Nephron (organoid): ENCODE measurements around the gene RABL6.

ENCODE experiments used
- H3K27ac Mint-ChIP-seq, 3 experiments: 2 replicates each; pipeline ENCODE4 v1.8.0; 2020; ENCODE audit warnings: mixed read lengths in 3 of 3, mild to moderate bottlenecking in 2 of 3, moderate library complexity in 1 of 3
- H3K27me3 Mint-ChIP-seq: 2 replicates; pipeline ENCODE4 v1.8.0; 2021; ENCODE audit warnings: low read depth, mild to moderate bottlenecking, moderate library complexity, mixed read lengths
- H3K36me3 Mint-ChIP-seq: 2 replicates; pipeline ENCODE4 v1.8.0; 2020; ENCODE audit warnings: low read depth, mixed read lengths
- H3K4me1 Mint-ChIP-seq: 2 replicates; pipeline ENCODE4 v1.8.0; 2020; ENCODE audit warnings: mixed read lengths
- H3K4me3 Mint-ChIP-seq, 3 experiments: 2 replicates each; pipeline ENCODE4 v1.8.0; 2020; ENCODE audit warnings: mild to moderate bottlenecking in 3 of 3, mixed read lengths in 3 of 3, moderate library complexity in 2 of 3
- H3K9me3 Mint-ChIP-seq: 2 replicates; pipeline ENCODE4 v1.8.0; 2020; ENCODE audit warnings: mixed read lengths
- TF ChIP-seq, protein P1 (sequence below), 3 experiments: fragments of 200-600 bp; sonication (generic); IDR thresholded peaks; one replicate each; pipeline ENCODE4 v1.5.0; 2021; ENCODE audit warnings: antibody characterized with exemption in 3 of 3; ENCODE audit not compliant: unreplicated experiment in 3 of 3

RABL6 gene

DNA sequence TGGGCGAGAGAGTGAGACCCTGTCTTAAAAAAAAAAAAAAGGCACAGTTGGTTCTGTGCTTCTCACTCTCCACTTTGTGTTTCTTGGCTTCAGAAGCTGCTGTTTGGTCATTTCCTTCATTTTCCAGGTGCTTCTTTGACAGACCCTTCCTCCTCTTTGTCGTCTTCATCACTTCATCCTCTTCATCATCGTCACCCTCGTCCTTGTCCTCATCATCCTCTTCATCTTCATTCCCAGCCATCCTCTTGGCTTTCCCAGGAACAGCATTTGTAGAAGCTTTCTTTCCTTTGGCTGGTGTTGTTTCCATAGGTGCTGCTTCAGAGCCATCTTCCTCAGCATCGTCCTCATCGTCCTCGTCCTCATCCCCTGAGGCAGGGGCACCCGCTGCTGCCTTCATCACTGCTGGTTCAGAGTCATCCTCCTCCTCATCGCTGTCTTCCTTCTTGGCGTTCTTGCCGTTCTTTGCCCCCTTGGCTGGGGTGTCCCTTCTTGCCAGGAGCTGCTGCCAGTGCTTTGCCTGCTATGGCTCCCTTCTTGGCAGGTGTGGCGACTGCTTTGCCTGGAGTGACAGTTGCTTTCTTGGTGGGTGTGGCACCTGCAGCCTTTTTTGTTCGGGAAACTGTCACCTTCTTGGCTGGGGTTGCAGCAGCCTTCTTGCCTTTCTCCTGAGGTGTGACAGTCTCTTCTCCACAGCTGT is 7.1 kb downstream of the RABL6 start:
- Mint-ChIP-seq H3K4me3 (peak overlapping the region in 1 of 3 experiments; percentile 7), H3K27me3 (no peaks in the 10 kb centered on the region), H3K36me3 (peaks cover 53% of the 10 kb centered on the region), H3K9me3 (no peaks in the 10 kb centered on the region), H3K27ac (peak overlapping the region in 1 of 3 experiments; percentile 47), H3K4me1 (peaks cover 16% of the 10 kb centered on the region)
- TF ChIP-seq, protein P1, sequence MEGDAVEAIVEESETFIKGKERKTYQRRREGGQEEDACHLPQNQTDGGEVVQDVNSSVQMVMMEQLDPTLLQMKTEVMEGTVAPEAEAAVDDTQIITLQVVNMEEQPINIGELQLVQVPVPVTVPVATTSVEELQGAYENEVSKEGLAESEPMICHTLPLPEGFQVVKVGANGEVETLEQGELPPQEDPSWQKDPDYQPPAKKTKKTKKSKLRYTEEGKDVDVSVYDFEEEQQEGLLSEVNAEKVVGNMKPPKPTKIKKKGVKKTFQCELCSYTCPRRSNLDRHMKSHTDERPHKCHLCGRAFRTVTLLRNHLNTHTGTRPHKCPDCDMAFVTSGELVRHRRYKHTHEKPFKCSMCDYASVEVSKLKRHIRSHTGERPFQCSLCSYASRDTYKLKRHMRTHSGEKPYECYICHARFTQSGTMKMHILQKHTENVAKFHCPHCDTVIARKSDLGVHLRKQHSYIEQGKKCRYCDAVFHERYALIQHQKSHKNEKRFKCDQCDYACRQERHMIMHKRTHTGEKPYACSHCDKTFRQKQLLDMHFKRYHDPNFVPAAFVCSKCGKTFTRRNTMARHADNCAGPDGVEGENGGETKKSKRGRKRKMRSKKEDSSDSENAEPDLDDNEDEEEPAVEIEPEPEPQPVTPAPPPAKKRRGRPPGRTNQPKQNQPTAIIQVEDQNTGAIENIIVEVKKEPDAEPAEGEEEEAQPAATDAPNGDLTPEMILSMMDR (IDR thresholded peaks at IDR 0.05; ENCODE audit: unreplicated experiment in 3 of 3): no peak

DNA sequence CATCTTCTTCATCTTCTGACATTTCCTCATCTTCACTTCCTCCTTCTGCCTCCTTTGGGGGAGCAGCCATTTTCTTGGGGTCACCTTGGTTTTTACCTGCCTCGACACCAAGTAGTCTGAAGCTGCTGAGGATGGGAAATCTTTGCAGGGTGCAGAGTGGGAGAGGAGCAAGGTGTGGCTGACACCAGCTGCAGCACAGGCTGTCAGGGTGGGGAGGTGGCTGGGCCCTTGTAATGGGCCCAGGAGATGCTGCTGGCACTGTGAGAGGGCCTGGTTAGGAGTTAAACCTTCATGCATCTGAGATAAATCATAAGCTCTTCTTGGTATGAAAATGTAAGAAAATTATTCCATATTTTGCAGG is 7.7 kb downstream of the RABL6 start:
- H3K4me1 Mint-ChIP-seq: peaks cover 12% of the 10 kb centered on the region
- no peak overlapping the region for H3K4me3 Mint-ChIP-seq
- H3K36me3 Mint-ChIP-seq: peaks cover 49% of the 10 kb centered on the region
- H3K27me3 Mint-ChIP-seq: no peaks in the 10 kb centered on the region
- no peak overlapping the region for H3K27ac Mint-ChIP-seq
- TF ChIP-seq, protein P1 (IDR thresholded peaks at IDR 0.05; ENCODE audit: unreplicated experiment in 3 of 3): no peak
- H3K9me3 Mint-ChIP-seq: no peaks in the 10 kb centered on the region

DNA sequence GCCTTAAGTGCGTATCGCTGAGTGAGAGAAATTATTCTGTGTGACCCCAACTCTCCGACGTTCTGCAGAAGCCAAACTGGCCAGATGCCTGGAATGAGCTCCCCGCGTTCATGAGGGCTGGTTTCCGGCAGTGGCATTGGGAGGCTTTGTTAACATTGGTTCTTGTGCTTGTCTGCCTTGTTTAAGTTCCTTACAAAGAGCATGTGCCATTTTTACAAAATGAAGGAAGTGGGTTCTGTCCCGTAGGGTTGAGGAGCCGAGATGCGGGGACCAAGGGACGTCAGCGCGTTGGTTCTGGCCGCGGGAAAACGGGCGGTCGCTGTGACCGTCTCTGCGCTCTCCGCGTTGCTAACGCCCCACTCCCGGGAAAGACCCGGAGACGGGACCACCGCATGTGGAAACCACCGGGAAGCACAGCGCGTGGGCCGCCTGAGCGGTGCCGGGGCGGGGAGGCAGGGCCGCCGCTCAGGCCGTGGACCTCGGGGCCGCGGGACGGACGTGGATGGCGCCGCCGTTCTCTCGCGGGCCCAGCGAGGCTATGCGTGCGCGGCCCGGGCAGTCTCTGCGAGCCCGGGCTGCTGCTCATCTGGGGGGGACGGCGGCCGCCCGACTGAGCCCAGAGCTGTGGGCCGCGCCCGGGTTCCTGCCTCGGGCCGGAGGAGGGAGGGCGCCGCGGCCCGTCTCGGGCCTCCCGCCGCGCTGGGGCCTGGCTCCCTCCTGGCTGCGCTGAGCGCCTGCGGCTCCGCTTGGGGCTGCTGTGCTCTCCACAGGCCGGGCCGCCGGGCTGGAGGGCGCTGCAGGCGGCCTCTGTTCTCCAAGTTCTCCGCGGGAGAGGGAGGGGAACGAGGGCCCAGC is 13.4 kb downstream of the RABL6 start:
- Mint-ChIP-seq H3K27ac (peak overlapping the region; percentile 75 to 92 (median 84)), H3K4me1 (peaks cover 12% of the 10 kb centered on the region), H3K27me3 (no peaks in the 10 kb centered on the region)

DNA sequence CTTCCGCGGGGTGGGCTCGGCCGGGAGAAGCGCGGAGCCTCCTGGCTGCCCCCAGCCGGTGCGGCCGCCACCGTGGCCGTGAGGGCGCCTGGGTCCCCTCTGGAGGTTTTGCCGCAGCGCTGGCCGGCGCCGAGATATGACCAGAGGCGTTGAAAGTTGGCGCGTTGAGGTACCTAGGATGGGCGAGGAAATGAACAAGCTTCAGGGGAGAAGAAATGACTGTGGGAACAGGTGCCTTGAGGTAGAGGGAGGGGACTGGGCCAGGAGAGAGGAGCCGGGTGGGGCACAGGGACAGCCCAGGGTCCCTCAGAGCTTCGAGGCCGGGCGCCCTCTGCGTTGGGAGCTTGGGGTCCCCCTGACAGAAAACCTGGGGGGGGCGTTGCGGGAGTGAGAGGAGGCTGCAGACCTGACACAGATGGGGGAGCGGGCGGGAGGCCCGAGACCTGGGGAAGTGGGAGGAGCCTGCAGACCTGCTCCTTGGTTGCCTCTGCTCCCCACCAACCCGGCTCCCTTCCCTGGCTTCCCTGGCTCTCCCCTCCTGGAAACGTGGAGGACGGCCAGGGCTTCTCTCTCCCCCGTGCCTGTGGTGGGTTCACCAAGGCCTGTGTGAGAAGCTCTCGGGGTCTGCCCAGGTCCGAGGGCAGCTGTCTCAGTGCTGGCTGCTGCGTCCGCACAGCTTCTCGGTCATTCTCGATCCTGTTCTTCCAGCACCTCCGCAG is 14.2 kb downstream of the RABL6 start:
- H3K27ac Mint-ChIP-seq: no peak overlapping the region
- TF ChIP-seq, protein P1 (IDR thresholded peaks at IDR 0.05; ENCODE audit: unreplicated experiment in 3 of 3): no peak
- no peak overlapping the region for H3K4me3 Mint-ChIP-seq
- H3K27me3 Mint-ChIP-seq: no peaks in the 10 kb centered on the region
- peaks cover 25% of the 10 kb centered on the region for H3K36me3 Mint-ChIP-seq
- no peaks in the 10 kb centered on the region for H3K9me3 Mint-ChIP-seq
- peaks cover 12% of the 10 kb centered on the region for H3K4me1 Mint-ChIP-seq

More for the DNA sequence above, 13.4 kb downstream of the RABL6 start:
- H3K9me3 Mint-ChIP-seq: no peaks in the 10 kb centered on the region
- peak overlapping the region; percentile 71 to 79 (median 74) for H3K4me3 Mint-ChIP-seq
- H3K36me3 Mint-ChIP-seq: peaks cover 29% of the 10 kb centered on the region
- TF ChIP-seq, protein P1 (IDR thresholded peaks at IDR 0.05; ENCODE audit: unreplicated experiment in 3 of 3): no peak

DNA sequence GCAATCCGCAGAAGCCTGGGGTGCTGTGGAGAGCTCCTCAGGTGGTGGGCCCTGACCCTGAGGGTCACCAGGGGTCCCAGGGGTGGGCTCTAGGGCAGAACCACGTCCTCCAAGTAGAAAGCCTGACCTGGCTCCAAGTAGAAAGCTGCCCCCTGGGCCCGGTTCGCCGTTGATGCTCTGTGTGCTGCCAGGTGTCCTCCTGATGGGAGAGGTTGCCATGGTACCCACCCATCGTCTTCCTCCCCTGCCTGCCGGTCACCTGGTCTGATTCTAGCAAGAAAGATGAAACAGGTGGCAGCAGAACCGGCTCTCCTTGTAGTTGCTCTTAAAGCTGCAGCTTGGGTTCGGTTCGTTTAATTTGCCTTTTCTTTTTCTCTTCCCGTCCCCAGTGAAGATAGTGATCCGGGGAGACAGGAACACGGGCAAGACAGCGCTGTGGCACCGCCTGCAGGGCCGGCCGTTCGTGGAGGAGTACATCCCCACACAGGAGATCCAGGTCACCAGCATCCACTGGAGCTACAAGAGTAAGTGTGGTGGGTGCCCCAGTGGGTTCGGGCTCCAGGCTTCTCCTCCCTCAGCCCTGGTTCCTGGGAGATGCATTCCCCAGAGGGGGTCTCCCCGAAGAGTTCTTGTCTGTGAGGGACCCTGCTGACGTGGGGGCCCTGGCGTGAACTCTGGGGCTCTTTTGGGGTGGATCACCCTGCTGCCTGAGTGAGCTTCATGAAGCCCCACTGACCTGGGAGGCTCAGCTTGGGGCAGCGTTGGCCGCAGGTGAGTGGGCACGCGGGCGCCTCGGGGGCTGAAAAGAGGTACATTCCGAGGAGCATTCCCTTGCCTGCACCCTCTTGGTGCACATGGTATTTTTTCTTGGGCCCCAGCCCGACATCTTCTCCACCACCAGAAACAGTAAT is 15.6 kb downstream of the RABL6 start:
- peaks cover 18% of the 10 kb centered on the region for H3K36me3 Mint-ChIP-seq

More for the DNA sequence above, 15.6 kb downstream of the RABL6 start:
- H3K4me3 Mint-ChIP-seq: no peak overlapping the region
- peak overlapping the region in 2 of 3 experiments; percentile 46 to 50 for H3K27ac Mint-ChIP-seq
- TF ChIP-seq, protein P1 (IDR thresholded peaks at IDR 0.05; ENCODE audit: unreplicated experiment in 3 of 3): no peak
- H3K27me3 Mint-ChIP-seq: no peaks in the 10 kb centered on the region
- H3K9me3 Mint-ChIP-seq: no peaks in the 10 kb centered on the region
- peaks cover 12% of the 10 kb centered on the region for H3K4me1 Mint-ChIP-seq
